ENCODE results near the gene GPR137.
"Not testable (repeated sequence)": the region's sequence is repeated elsewhere in the genome, so short reads cannot be mapped to it uniquely, and the experiment has no call there.

Gene GPR137

DNA sequence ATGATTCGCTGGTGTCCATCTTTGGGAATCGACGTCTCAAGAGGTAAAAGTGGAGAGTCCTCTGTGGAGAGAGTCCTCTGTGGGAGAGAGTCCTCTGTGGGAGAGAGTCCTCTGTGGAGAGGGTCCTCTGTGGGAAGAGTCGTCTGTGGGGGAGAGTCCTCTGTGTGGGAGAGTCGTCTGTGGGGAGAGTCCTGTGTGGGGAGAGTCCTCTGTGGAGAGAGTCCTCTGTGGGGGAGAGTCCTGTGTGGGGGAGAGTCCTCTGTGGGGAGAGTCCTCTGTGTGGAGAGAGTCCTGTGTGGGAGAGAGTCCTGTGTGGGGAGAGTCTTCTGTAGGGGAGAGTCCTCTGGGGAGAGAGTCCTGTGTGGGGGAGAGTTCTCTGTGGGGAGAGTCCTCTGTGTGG is 35.4 kb downstream of the GPR137 start:
- no peak for DNase-seq (ENCODE audit: low read depth)

DNA sequence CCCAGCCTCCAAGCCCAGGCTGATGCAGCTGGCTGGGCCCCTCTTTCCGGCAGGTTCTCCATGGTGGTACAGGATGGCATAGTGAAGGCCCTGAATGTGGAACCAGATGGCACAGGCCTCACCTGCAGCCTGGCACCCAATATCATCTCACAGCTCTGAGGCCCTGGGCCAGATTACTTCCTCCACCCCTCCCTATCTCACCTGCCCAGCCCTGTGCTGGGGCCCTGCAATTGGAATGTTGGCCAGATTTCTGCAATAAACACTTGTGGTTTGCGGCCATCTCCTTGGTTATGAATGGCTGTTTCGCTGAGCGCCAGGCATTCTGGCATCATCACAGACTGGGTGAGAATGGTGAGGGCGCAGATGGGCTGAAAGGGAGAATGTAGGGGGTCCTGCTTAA is 35.9 kb downstream of the GPR137 start:
- DNase-seq (ENCODE audit: low read depth), result no peak

DNA sequence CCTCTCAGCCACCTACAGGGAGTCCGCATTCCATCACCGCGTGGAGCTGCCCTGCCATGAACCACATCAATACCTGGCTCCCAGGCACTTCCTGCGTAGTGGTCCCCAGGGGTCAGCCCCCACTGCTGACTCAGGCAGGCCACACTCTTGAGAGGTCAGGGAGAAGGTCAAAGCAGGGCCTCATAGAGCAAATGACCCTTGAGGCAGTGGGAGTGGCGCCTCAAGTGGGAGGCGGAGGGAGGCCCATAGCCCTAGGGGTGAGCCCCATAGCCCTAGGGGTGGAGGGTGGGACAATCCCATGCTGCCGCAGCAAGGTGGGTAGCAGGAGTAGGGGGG is 37.2 kb downstream of the GPR137 start:
- no peak for DNase-seq (ENCODE audit: low read depth)

DNA sequence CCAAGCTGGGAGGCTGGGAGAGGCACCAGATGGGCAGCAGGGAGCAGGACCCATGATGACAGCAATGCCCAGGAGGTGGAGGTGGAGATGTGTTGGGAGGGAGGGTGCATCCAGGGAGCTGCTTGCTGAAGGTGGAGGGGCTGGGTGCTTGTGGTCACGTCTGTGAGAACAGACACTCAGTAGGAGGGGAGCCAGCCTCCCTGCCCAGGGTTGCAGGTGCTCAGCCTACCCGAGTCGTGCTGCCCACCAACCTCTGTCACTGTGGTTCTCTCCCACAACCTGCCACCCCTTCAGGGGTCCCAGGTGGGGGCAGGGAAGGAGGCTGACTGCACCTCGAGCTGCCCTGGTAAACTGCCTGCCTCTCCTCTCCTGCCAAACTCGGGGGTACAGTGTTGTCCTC is 37.7 kb downstream of the GPR137 start:
- no peak for DNase-seq (ENCODE audit: low read depth)

DNA sequence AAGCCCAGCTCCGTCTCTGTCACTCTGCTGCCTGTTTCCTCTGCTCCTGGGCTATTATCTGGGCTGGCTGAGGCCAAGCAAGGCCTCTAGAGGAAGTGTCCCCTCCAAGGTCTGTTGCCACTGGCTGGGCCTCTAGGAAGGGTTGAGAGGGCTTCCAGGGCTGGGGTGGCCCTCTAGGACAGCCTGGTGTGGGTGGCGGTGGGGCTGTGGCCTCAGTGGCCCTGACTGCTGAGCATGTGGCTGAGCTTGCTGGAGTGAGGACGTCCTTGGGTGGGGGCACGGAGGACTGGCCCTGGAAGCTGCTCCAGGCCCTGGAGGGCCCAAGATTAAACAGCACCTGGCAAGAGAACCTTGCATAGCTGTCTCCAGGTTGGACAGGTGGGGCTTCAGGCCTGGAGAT is 38.3 kb downstream of the GPR137 start:
- not testable (repeated sequence) for DNase-seq (ENCODE audit: low read depth)

DNA sequence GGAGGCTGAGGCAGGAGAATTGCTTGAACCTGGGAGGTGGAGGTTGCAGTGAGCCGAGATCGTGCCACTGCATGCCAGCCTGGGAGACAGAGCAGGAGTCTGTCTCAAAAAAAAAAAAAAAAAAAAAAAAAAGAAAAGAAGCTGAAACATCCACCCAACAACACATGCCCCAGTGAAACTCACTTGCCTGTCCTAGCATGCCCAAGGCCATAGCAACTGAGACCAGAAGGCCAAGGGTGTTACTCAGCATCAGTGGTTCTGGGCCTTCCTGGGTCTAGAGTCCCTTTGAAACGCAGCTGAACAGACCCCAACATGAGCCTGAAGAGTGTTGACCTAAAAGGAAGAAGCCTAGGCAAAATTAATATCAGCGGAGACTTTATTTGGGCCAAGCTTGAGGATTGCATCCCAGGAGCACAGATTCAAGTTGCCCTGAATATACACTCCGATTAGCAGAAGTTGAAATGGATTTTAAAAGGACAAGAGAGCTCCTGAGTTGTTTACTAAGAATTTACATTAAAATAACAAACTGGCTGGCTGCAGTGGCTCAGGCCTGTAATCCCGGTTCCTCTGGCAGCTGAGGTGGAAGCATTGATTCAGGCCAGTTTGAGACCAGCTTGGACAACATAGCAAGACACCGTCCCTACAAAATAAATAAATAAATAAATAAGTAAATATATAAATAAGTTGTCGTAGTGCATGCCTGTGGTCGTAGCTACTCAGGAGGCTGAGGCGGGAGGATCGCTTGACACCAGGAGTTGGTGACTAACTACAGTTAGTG is 39.2 kb downstream of the GPR137 start:
- no peak for DNase-seq (ENCODE audit: low read depth)

DNA sequence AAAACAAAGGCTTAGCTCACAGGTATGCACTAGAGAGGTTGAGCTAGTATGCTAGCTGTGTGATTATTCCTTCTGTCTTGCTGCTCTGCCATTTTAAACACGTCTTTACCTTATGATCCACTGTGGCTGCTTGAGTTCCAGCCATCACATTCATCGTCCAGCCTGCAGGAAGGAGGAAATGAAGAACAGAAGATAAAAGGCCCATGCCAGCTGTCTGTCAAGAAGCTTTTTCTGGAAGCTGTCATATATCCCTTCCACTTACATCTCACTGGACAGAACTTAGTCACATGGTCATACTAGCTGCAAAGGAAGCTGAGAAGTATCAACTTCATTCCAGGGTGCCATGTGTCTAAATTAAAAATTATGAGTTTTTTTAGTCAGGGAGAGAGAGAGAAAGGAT is 41.7 kb downstream of the GPR137 start:
- no peak for DNase-seq (ENCODE audit: low read depth)

DNA sequence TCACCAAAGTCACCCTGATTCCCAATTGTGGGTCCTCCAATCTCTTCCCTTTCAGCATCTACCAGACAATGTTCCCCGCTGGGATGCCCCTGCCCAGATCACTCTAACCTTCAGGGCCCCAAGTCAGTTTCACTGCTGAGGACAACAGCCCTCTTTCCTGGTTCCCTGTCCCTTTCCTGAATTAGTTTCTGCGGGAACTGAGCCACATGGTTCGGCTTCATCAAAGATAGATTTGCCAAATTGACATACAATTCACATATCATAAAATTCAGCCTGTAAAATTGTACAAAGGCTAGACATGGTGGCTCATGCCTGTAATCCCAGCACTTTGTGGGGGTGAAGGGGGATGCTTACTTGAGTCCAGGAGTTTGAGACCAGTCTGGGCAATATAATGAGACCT is 42.3 kb downstream of the GPR137 start:
- no peak for DNase-seq (ENCODE audit: low read depth)

DNA sequence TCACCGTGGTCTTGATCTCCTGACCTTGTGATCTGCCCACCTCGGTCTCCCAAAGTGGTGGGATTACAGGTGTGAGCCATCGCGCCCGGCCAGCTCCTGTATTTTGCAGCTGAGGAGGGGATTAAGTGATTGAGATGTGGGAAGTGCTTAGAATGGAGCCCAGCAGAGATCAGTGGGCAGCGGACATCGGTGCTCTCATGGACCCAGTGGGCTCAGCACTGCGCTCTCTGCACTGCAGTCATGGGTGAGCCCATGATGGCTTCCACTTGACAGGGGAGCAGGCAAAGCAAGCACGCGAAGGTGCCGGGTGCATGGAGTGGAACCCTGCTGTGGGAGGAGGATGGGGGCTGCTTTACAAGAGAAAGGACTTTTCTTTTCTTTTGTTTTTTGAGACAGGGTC is 45.2 kb downstream of the GPR137 start:
- DNase-seq (ENCODE audit: low read depth), result no peak

DNA sequence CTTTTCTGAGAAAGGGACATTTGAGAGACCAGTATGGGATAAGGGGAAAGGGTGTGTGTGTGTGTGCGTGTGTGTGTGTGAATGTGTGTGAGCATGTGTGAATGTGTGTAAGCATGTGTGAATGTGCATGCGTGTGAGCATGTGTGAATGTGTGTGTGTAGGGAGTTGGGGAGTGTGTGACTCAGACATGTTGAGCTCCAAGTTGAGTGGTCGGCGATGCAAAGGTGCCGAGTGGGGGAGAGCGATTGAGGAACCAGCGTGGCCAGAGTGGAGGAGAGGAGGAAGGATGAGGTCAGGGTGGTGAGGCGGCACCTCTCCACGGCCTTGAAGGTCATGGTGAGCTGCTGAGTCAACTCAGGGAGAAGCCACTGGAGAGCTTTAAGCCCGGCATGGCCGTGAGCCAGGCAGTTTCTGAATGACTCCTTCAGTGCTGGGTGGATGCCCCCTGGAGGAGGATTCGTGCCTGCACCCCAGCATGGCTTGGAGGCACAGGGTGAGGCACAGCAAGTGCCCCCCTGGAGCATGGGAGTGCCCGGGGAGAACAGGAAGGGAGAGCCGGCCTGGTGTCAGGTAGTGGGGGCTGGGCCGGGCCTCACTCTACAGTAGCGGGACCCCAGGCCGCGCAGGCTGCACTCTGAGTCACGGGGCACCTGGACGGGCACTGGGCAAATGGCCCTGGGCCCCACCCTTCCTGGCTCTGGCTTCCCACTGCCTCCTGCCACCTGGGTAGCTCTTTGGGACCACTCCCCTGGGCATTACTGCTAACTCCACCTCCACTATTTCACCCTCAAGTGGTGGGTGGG is 46.1 kb downstream of the GPR137 start:
- DNase-seq (ENCODE audit: low read depth), result peak; percentile 91

DNA sequence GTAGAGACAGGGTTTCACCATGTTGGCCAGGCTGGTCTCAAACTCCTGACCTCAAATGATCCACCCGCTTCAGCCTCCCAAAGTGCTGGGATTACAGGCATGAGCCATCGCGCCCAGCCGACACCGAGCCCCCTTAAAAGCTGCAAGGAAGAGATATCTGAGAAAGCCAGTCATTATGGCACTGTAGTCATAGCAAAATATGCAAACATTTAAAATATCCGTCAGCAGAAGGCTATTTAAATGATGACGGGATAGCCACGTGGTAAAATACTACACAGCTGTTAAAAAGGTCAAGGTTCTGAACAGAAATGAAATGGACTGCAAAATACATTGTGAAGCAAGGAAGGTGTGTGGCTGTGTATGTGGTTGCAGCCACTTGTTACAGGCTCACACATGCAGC is 47.9 kb downstream of the GPR137 start:
- DNase-seq (ENCODE audit: low read depth), result no peak

DNA sequence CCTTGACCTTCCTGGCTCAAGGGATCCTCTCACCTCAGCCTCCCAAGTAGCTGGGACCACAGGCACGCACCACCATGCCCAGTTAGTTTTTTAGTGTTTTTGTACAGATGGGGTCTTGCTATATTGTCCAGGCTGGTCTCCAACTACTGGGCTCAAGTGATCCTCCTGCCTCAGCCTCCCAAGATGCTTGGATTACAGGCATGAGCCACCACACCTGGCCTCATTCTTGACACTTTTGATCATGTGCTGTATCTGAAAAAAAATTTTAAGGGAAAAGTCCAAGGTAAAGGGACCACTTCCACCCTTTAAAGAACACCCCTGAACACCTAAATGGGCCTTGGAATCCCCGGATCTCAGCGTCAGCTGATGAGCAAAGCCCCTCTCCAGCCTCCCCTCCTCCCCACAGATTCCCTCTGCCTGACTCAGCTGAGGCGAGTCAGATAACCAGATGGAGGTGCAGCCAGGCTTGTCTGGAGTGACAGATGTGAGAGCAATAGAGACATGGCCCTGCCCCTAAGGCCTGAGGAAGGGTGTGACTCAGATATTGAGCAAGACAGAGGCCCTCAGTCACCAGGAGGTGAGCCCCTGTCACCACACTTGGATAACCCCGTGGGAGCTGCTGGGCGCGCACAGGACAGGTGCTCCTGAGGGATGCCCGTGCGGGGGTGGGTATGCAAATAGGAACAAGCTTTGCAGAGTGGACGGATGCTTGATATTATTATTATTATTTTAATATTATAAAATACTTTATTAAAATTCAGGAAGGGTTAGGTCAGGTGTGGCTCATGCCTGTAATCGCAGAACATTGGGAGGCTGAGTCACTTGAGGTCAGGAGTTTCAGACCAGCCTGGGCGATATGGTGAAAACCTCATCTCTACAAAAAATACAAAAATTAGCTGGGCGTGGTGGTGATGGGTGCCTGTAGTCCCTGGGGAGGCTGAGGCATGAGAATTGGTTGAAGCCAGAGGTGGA is 49.4 kb downstream of the GPR137 start:
- DNase-seq (ENCODE audit: low read depth), result no peak

DNA sequence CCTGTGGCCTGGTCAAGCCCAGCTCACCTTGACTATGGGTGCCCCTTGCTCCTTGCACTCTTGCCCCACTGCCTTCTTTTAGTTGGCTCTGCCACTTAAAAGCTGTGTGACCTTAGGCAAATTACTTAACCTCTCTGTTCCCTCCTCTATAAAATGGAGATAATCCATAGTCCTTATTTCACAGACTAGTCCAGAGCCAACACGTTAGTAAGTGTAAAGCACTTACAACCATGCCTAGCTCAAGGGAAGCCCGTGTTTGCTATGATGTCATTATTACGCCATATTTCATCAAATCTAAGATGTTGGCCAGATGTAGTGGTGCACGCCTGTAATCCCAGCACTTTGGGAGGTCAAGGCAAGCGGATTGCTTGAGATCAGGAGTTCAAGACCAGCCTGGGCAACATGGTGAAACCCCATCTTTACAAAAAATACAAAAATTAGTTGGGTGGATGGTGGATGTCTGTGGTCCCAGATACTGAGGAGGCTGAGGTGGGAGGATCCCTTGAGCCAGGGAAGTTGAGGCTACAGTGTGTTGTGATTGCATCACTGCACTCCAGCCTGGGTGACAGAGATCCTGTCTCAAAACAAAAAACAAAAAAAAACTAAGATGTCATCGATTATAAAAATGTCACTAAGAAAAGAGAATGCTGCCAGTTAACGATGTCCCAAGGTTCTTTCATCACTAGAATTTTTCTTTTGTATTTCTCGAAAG is 52.0 kb downstream of the GPR137 start:
- no peak for DNase-seq (ENCODE audit: low read depth)

DNA sequence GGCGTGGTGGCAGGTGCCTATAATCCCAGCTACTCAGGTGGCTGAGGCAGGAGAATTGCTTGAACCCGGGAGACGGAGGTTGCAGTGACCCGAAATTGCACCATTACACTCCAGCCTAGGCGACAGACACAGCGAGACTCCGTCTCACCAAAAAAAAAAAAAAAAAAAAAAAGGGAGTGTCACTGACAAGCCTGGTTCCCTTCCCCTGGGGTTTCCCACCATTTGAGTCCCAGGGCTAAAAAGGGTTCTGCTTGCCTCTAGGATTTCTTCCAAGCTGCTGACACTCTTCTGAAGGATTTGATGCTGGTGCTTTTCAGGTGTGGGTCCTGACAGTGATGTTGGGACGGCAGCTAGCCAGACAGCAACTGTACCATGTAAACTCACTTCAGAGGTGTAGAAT is 53.1 kb downstream of the GPR137 start:
- no peak for DNase-seq (ENCODE audit: low read depth)

Measured in stromal cell of bone marrow (primary cell).